ENCODE measurements around the gene GABRB2.

The GABRB2 gene

GRCh38 chr5:161284445-161284844 lies 262.1 kb downstream of the GABRB2 start:
- POLR2A ChIA-PET = no interaction called here

GRCh38 chr5:161283296-161283695 lies 263.2 kb downstream of the GABRB2 start:
- TF ChIP-seq CTCF (IDR thresholded peaks at IDR 0.05; ENCODE audit: control extremely low read depth, extremely low read depth, low read depth, missing control alignments) = no peak
- no peak for DNase-seq (ENCODE audit: extremely low spot score)
- ChIA-PET POLR2A (no interaction called here), CTCF (interaction anchor here (1.5 to 2.0 kb wide), 3 partner anchors 10 to 24 kb away, joined by 4 read pairs; no protein-coding TSS in a partner anchor)

More at GRCh38 chr5:161284445-161284844, 262.1 kb downstream of the GABRB2 start:
- CTCF ChIA-PET = interaction anchor here (1.5 to 2.0 kb wide), 3 partner anchors 11 to 25 kb away, joined by 4 read pairs; no protein-coding TSS in a partner anchor
- no peak for DNase-seq (ENCODE audit: extremely low spot score)
- no peak for TF ChIP-seq CTCF (IDR thresholded peaks at IDR 0.05; ENCODE audit: control extremely low read depth, extremely low read depth, low read depth, missing control alignments)

- DNase-seq (ENCODE audit: extremely low spot score) = no peak
- CTCF ChIA-PET = interaction anchor here (0.8 to 1.5 kb wide), 4 partner anchors 14 to 18 kb away, joined by 3 to 4 read pairs (median 3); no protein-coding TSS in a partner anchor
- TF ChIP-seq CTCF (IDR thresholded peaks at IDR 0.05; ENCODE audit: control extremely low read depth, extremely low read depth, low read depth, missing control alignments) = no peak
Observed at GRCh38 chr5:161278739-161279660, 267.5 kb downstream of the GABRB2 start.

GRCh38 chr5:161277011-161277410 lies 269.5 kb downstream of the GABRB2 start:
- TF ChIP-seq CTCF (IDR thresholded peaks at IDR 0.05; ENCODE audit: control extremely low read depth, extremely low read depth, low read depth, missing control alignments) = no peak
- ChIA-PET CTCF (no interaction called here), POLR2A (no interaction called here)
- no peak for DNase-seq (ENCODE audit: extremely low spot score)

More at GRCh38 chr5:161278739-161279660, 267.5 kb downstream of the GABRB2 start:
- POLR2A ChIA-PET = no interaction called here

GRCh38 chr5:161274951-161275350 lies 271.6 kb downstream of the GABRB2 start:
- CTCF ChIA-PET = no interaction called here
- TF ChIP-seq CTCF (IDR thresholded peaks at IDR 0.05; ENCODE audit: control extremely low read depth, extremely low read depth, low read depth, missing control alignments) = no peak
- DNase-seq (ENCODE audit: extremely low spot score) = no peak
- POLR2A ChIA-PET = no interaction called here

- no peak for DNase-seq (ENCODE audit: extremely low spot score)
- ChIA-PET CTCF (interaction anchor here (1.9 kb wide), 1 partner anchor 11 kb away, joined by 4 read pairs; no protein-coding TSS in a partner anchor), POLR2A (no interaction called here)
- TF ChIP-seq CTCF (IDR thresholded peaks at IDR 0.05; ENCODE audit: control extremely low read depth, extremely low read depth, low read depth, missing control alignments) = no peak
Observed at GRCh38 chr5:161273410-161273809, 273.1 kb downstream of the GABRB2 start.

All from GM10248 (cell line).